A549 (cell line): ENCODE results near the gene NGF. TPM values are rescaled to one million over a fixed set of nuclear protein-coding genes. Genes with fewer than 3 reads are reported as not detected.

Experiments used
- ATAC-seq, 2 experiments: fragments of 200-7000 bp in 1 of 2; fragments of >200 bp in 1 of 2; cut with Nextera tagmentation in 1 of 2; cut with Tn5 transposase in 1 of 2; 3 replicates each; pipeline versions ENCODE4 v1.8.0 to v1.9.1; 2018 to 2020; ENCODE audit warnings: mild to moderate bottlenecking in 1 of 2, moderate library complexity in 1 of 2
- CTCF ChIA-PET: fragments of 300-600 bp; sonication (Branson Sonifier 250); formaldehyde crosslinking; extraction: SDS; loops from one replicate; lab custom pipeline; 2021; ENCODE audit warnings: antibody characterized with exemption, inconsistent platforms; lab: Yijun Ruan, JAX
- POLR2A ChIA-PET: fragments of 350-600 bp; formaldehyde crosslinking; extraction: SDS; loops from one replicate; lab custom pipeline; 2021; ENCODE audit warnings: antibody characterized with exemption, inconsistent platforms; lab: Yijun Ruan, JAX
- DNase-seq, 2 experiments: peaks; one replicate each; pipeline versions ENCODE4 v3.0.0 to v3.0.0-alpha.2; 2011 to 2016; ENCODE audit warnings: low read depth in 1 of 2, low spot score in 1 of 2
- FAIRE-seq: peaks from 2 replicates; lab custom pipeline; 2011; peaks lifted over from hg19 to GRCh38; lab: Jason Lieb, UNC
- H3K27ac ChIP-seq, 2 experiments: fragments of >200 bp; sonication (Bioruptor Twin); formaldehyde crosslinking; 3 replicates each; pipeline ENCODE4 v1.5.1; 2016 to 2017
- H3K4me1 ChIP-seq: fragments of >200 bp; sonication (Bioruptor Twin); formaldehyde crosslinking; 3 replicates; pipeline ENCODE4 v1.6.1; 2016
- H3K4me2 ChIP-seq: fragments of >200 bp; sonication (Bioruptor Twin); formaldehyde crosslinking; 3 replicates; pipeline ENCODE4 v1.6.1; 2016
- H3K4me3 ChIP-seq: fragments of >200 bp; sonication (Bioruptor Twin); formaldehyde crosslinking; 3 replicates; pipeline ENCODE4 v1.5.1; 2016
- H3K9me3 ChIP-seq: fragments of >200 bp; sonication (Bioruptor Twin); formaldehyde crosslinking; 3 replicates; pipeline ENCODE4 v1.6.1; 2016
- CBX2 ChIP-seq: fragments of 200-600 bp; sonication (generic); IDR thresholded peaks from 2 replicates; pipeline ENCODE4 v1.6.1; 2016; ENCODE audit warnings: low read depth, mild to moderate bottlenecking, borderline replicate concordance
- EHF ChIP-seq: fragments of 250-450 bp; sonication (Bioruptor Pico); IDR thresholded peaks from 2 replicates; pipeline ENCODE4 v1.5.0; 2020; ENCODE audit warnings: mild to moderate bottlenecking
- ESRRA ChIP-seq: fragments of 150-350 bp; IDR thresholded peaks from 2 replicates; pipeline ENCODE4 v1.6.1; 2014; ENCODE audit warnings: mild to moderate bottlenecking, low read length, borderline replicate concordance
- FOXS1 ChIP-seq: fragments of 250-450 bp; sonication (Bioruptor Pico); IDR thresholded peaks from 2 replicates; pipeline ENCODE4 v1.5.0; 2020; ENCODE audit warnings: mild to moderate bottlenecking, moderate library complexity
- HDAC2 ChIP-seq: fragments of 200-600 bp; sonication (generic); IDR thresholded peaks from 2 replicates; pipeline ENCODE4 v1.6.1; 2016
- HEYL ChIP-seq: fragments of 250-450 bp; sonication (Bioruptor Pico); IDR thresholded peaks from 2 replicates; pipeline ENCODE4 v1.8.0; 2021; ENCODE audit warnings: mild to moderate bottlenecking, moderate library complexity
- JUN ChIP-seq, 2 experiments: fragments of >200 bp; sonication (Bioruptor Twin); formaldehyde crosslinking; IDR thresholded peaks; 2 replicates in 1 of 2; 3 replicates in 1 of 2; pipeline ENCODE4 v1.6.1; 2016 to 2017
- KDM5A ChIP-seq: fragments of 200-600 bp; sonication (generic); IDR thresholded peaks from 2 replicates; pipeline ENCODE4 v1.6.1; 2016; ENCODE audit warnings: antibody characterized with exemption, mild to moderate bottlenecking
- MAFK ChIP-seq: fragments of 450-650 bp; IDR thresholded peaks from 2 replicates; pipeline ENCODE4 v1.6.1; 2014; ENCODE audit not compliant: partially characterized antibody
- MAZ ChIP-seq: fragments of 150-350 bp; IDR thresholded peaks from 2 replicates; pipeline ENCODE4 v1.6.1; 2014; ENCODE audit warnings: antibody characterized with exemption, low read depth, low read length, borderline replicate concordance
- NFE2L2 ChIP-seq: fragments of 150-350 bp; conservative IDR thresholded peaks from 2 replicates; pipeline ENCODE4 v1.6.1; 2014; ENCODE audit warnings: low read length
- NR3C1 ChIP-seq: fragments of >200 bp; sonication (Bioruptor Twin); formaldehyde crosslinking; IDR thresholded peaks from 3 replicates; pipeline ENCODE4 v1.6.1; 2017
- RFX5 ChIP-seq: fragments of 450-650 bp; IDR thresholded peaks from 2 replicates; pipeline ENCODE4 v1.7.1; 2014; ENCODE audit warnings: antibody characterized with exemption, mild to moderate bottlenecking, moderate library complexity
- TP53 ChIP-seq: fragments of 250-450 bp; sonication (Bioruptor Pico); IDR thresholded peaks from 2 replicates; pipeline ENCODE4 v1.5.0; 2021; ENCODE audit warnings: mild to moderate bottlenecking, moderate library complexity
- ZSCAN20 ChIP-seq: fragments of 250-450 bp; sonication (Bioruptor Pico); IDR thresholded peaks from 2 replicates; pipeline ENCODE4 v1.8.0; 2022; ENCODE audit warnings: mild to moderate bottlenecking, moderate library complexity
- WGBS: methylation state at CpG from one replicate; pipeline ENCODE4 v1.1.6; 2017; ENCODE audit errors: missing lambda C conversion rate; 5-methylcytosine and 5-hydroxymethylcytosine counted together
- polyA plus RNA-seq, 4 experiments: library from polyadenylated mRNA; depleted of rRNA in 3 of 4; stranded (reverse); fragments of >200 nt; fragmentation: RNase III in 1 of 4; extraction: RNeasy Plus Mini Kit Qiagen cat#74134 plus additional on column Dnase treatment in 1 of 4; gene quantifications; 2 replicates in 3 of 4; 3 replicates in 1 of 4; pipeline ENCODE4 v1.2.3, GENCODE V29; 2011 to 2017
- TF ChIP-seq, protein P1 (sequence below): IDR thresholded peaks from 2 replicates; pipeline ENCODE4 v1.6.1; 2012
- TF ChIP-seq, protein P2 (sequence below): fragments of >200 bp; sonication (Bioruptor Twin); formaldehyde crosslinking; IDR thresholded peaks from 3 replicates; pipeline ENCODE4 v1.5.1; 2016
- TF ChIP-seq, protein P3 (sequence below): fragments of 250-450 bp; sonication (Bioruptor Pico); IDR thresholded peaks from 2 replicates; pipeline ENCODE4 v1.5.0; 2021; ENCODE audit warnings: mild to moderate bottlenecking, moderate library complexity, borderline replicate concordance
- TF ChIP-seq, protein P4 (sequence below): fragments of 150-350 bp; IDR thresholded peaks from 2 replicates; pipeline ENCODE4 v1.6.1; 2014; ENCODE audit warnings: low read depth, mild to moderate bottlenecking, low read length
- TF ChIP-seq, protein P5 (sequence below): fragments of >200 bp; sonication (Bioruptor Twin); formaldehyde crosslinking; IDR thresholded peaks from 3 replicates; pipeline ENCODE4 v1.6.1; 2016

NGF gene
- polyA plus RNA-seq, 2 of the 4 experiments (the other 2 are of a cell fraction), result 0.71 to 1.6 TPM

DNA sequence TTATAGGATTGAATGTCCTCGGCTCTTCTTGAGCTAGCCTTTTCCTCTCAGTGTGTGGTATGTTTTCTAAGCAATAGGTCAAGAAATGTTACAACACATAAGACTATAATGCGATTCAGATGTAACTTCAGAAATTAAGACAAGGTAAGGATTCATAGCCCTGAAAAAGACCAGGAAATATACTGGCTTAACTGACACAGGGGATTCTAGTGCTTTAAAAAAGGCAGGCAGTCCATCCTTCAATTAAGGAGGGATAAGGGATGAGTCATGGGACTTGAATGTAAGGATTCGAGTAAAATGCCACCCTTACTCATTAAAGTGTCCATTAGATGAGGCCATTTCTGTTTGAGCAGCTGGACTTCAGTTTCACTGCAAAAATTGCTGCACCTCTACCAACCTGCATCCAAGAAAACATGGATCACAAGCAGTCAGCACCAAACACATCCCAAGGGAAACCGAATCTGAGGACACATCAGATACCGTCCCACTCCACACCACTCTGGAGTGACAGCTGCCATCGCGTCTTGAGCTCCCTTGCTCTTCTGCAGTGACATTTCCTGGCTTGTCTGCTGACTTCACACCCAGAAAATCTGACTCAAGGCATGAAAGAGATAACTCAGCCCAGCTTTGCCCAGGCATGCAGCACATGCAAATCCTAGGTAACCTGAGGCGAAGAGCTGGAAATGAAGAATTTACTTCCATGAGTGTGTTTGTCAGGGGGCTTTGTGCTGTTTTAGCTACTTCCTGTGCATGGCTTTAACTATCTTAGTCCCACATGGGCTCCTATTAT, 37.8 kb downstream of the NGF start:
- no peak for FAIRE-seq
- 65% methylated on average over 8 of the region's 8 CpGs for WGBS
- H3K4me1 ChIP-seq, result peaks cover 7% of the 10 kb centered on the region; the same call in 2 of the 3 replicates
- TF ChIP-seq JUN (IDR thresholded peaks at IDR 0.05), result no peak
- TF ChIP-seq, protein P1, sequence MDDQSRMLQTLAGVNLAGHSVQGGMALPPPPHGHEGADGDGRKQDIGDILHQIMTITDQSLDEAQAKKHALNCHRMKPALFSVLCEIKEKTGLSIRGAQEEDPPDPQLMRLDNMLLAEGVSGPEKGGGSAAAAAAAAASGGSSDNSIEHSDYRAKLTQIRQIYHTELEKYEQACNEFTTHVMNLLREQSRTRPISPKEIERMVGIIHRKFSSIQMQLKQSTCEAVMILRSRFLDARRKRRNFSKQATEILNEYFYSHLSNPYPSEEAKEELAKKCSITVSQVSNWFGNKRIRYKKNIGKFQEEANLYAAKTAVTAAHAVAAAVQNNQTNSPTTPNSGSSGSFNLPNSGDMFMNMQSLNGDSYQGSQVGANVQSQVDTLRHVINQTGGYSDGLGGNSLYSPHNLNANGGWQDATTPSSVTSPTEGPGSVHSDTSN, result no peak
- no peak for TF ChIP-seq ZSCAN20 (CRISPR knock-in tag)
- TF ChIP-seq, protein P2, sequence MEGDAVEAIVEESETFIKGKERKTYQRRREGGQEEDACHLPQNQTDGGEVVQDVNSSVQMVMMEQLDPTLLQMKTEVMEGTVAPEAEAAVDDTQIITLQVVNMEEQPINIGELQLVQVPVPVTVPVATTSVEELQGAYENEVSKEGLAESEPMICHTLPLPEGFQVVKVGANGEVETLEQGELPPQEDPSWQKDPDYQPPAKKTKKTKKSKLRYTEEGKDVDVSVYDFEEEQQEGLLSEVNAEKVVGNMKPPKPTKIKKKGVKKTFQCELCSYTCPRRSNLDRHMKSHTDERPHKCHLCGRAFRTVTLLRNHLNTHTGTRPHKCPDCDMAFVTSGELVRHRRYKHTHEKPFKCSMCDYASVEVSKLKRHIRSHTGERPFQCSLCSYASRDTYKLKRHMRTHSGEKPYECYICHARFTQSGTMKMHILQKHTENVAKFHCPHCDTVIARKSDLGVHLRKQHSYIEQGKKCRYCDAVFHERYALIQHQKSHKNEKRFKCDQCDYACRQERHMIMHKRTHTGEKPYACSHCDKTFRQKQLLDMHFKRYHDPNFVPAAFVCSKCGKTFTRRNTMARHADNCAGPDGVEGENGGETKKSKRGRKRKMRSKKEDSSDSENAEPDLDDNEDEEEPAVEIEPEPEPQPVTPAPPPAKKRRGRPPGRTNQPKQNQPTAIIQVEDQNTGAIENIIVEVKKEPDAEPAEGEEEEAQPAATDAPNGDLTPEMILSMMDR, result no peak
- TF ChIP-seq, all 56 proteins: peak for 0
- Histone ChIP-seq H3K4me2 (no peak overlapping the region), H3K27ac (peak overlapping the region in 1 of 2 experiments; percentile 48; a peak in 3 of 6 replicates), H3K4me3 (no peak overlapping the region), H3K9me3 (no peaks in the 10 kb centered on the region)
- DNase-seq, result no peak
- CTCF ChIA-PET, result interaction anchor here (1.4 kb wide), 1 partner anchor 162 kb away, joined by 4 read pairs; no protein-coding TSS in a partner anchor
- POLR2A ChIA-PET, result no interaction called here
- ATAC-seq, result no peak

DNA sequence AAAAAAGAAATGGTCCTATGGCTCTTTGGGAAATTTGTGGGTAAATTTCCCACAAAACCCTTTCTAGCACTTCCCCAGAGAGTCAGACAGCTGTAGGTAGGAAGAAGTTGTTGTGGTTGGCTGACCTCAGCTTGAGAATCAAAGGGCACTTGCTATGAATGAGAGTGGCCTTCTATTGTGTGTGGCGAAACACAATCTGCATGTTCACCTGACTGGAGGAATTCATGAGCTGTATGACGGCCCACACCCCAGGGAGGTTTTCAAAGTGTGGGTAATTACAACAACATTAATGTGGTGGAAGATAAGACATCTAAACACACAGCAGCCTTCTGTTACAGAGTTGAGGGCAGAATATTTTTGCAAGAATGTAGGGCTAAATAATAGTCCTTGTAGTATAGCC, 38.8 kb downstream of the NGF start:
- no peak for FAIRE-seq
- Histone ChIP-seq H3K27ac (no peak overlapping the region), H3K9me3 (no peaks in the 10 kb centered on the region), H3K4me2 (no peak overlapping the region), H3K4me3 (no peak overlapping the region), H3K4me1 (peaks cover 7% of the 10 kb centered on the region; the same call in 2 of the 3 replicates)
- no peak for ATAC-seq
- no peak for TF ChIP-seq NFE2L2
- no peak for TF ChIP-seq CBX2
- no peak for TF ChIP-seq KDM5A
- TF ChIP-seq, protein P1, result no peak
- TF ChIP-seq FOXS1 (CRISPR knock-in tag), result no peak
- TF ChIP-seq NR3C1, result no peak
- no peak for TF ChIP-seq TP53 (CRISPR knock-in tag)
- POLR2A ChIA-PET, result no interaction called here
- 83% methylated on average over 1 of the region's 2 CpGs for WGBS
- CTCF ChIA-PET, result interaction anchor here (1.0 to 2.1 kb wide), 3 partner anchors 12 to 297 kb away, joined by 3 to 5 read pairs (median 4); no protein-coding TSS in a partner anchor
- DNase-seq, result no peak

DNA sequence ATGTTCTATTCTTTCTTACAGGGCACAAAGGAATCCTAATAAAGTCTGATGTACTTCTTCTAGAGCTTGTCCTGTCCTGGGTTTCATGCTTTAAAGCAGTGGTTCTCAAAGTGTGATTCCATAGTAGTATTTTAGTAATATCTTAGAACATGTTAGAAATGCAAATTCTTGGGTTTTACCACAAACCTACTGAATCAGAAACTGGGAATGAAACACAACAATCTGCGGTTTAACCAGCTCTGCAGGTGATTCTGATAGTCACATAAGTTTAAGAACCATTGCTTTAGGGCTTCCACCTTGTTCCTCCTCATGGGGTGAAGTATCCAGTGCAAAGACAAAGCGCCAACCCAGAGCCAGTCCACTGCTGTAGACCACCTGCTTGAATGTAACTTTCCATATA, 41.1 kb downstream of the NGF start:
- Histone ChIP-seq H3K27ac (no peak overlapping the region), H3K4me3 (no peak overlapping the region), H3K4me1 (peaks cover 7% of the 10 kb centered on the region; the same call in 2 of the 3 replicates), H3K9me3 (no peaks in the 10 kb centered on the region), H3K4me2 (no peak overlapping the region)
- WGBS, result 59% methylated on average over 2 of the region's 2 CpGs
- POLR2A ChIA-PET, result no interaction called here
- FAIRE-seq (no peak), ATAC-seq (no peak), DNase-seq (no peak)
- CTCF ChIA-PET, result interaction anchor here (0.9 to 1.4 kb wide), 2 partner anchors 8 to 10 kb away, joined by 3 read pairs; no protein-coding TSS in a partner anchor
- TF ChIP-seq KDM5A, result no peak
- TF ChIP-seq ESRRA, result no peak
- TF ChIP-seq, protein P3, sequence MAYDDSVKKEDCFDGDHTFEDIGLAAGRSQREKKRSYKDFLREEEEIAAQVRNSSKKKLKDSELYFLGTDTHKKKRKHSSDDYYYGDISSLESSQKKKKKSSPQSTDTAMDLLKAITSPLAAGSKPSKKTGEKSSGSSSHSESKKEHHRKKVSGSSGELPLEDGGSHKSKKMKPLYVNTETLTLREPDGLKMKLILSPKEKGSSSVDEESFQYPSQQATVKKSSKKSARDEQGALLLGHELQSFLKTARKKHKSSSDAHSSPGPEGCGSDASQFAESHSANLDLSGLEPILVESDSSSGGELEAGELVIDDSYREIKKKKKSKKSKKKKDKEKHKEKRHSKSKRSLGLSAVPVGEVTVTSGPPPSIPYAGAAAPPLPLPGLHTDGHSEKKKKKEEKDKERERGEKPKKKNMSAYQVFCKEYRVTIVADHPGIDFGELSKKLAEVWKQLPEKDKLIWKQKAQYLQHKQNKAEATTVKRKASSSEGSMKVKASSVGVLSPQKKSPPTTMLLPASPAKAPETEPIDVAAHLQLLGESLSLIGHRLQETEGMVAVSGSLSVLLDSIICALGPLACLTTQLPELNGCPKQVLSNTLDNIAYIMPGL (CRISPR knock-in tag), result no peak
- TF ChIP-seq, protein P4, sequence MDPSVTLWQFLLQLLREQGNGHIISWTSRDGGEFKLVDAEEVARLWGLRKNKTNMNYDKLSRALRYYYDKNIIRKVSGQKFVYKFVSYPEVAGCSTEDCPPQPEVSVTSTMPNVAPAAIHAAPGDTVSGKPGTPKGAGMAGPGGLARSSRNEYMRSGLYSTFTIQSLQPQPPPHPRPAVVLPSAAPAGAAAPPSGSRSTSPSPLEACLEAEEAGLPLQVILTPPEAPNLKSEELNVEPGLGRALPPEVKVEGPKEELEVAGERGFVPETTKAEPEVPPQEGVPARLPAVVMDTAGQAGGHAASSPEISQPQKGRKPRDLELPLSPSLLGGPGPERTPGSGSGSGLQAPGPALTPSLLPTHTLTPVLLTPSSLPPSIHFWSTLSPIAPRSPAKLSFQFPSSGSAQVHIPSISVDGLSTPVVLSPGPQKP, result no peak
- no peak for TF ChIP-seq NR3C1
- TF ChIP-seq HDAC2, result no peak
- no peak for TF ChIP-seq EHF (CRISPR knock-in tag)
- no peak for TF ChIP-seq HEYL
- TF ChIP-seq RFX5, result no peak
- TF ChIP-seq MAFK, result no peak
- TF ChIP-seq, protein P5, sequence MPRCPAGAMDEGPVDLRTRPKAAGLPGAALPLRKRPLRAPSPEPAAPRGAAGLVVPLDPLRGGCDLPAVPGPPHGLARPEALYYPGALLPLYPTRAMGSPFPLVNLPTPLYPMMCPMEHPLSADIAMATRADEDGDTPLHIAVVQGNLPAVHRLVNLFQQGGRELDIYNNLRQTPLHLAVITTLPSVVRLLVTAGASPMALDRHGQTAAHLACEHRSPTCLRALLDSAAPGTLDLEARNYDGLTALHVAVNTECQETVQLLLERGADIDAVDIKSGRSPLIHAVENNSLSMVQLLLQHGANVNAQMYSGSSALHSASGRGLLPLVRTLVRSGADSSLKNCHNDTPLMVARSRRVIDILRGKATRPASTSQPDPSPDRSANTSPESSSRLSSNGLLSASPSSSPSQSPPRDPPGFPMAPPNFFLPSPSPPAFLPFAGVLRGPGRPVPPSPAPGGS, result no peak
- TF ChIP-seq, protein P2, result no peak
- no peak for TF ChIP-seq CBX2
- TF ChIP-seq MAZ, result no peak
